Lung (tissue), 12 donors: ENCODE data around the gene GALP. TPM values are rescaled to one million over a fixed set of nuclear protein-coding genes. Genes with fewer than 3 reads are reported as not detected.
"Not testable (repeated sequence)": the region's sequence is repeated elsewhere in the genome, so short reads cannot be mapped to it uniquely, and the experiment has no call there.

Experiments
- ATAC-seq: fragments of 200-7000 bp; cut with Tn5 transposase; one replicate; pipeline ENCODE4 v1.9.1; 2020; ENCODE audit warnings: moderate number of reproducible peaks; ENCODE audit not compliant: insufficient read depth, low FRiP score
- DNase-seq, 3 donors: peaks; one replicate each; pipeline ENCODE4 v3.0.0-alpha.2; 2013 to 2017
- H3K27ac ChIP-seq, 2 donors: one replicate each; pipeline ENCODE4 v1.5.1; 2013; ENCODE audit warnings: mild to moderate bottlenecking in 2 of 2, moderate library complexity in 2 of 2, control low read depth in 1 of 2, inconsistent platforms in 1 of 2, low read depth in 1 of 2, low read length in 1 of 2
- H3K27me3 ChIP-seq, 3 donors: one replicate each; pipeline ENCODE4 v1.5.1; 2013; ENCODE audit warnings: low read length in 2 of 3; ENCODE audit not compliant: control insufficient read depth in 3 of 3, insufficient read depth in 3 of 3
- H3K36me3 ChIP-seq, 4 donors: one replicate each; pipeline ENCODE4 v1.5.1; 2013; ENCODE audit warnings: low read length in 4 of 4, mild to moderate bottlenecking in 1 of 4, moderate library complexity in 1 of 4; ENCODE audit not compliant: control insufficient read depth in 4 of 4, insufficient read depth in 4 of 4
- H3K4me1 ChIP-seq, 5 donors: one replicate each; pipeline ENCODE4 v1.5.1; 2013; ENCODE audit warnings: low read length in 5 of 5, mild to moderate bottlenecking in 2 of 5, moderate library complexity in 1 of 5; ENCODE audit not compliant: control insufficient read depth in 5 of 5, insufficient read depth in 5 of 5
- H3K4me3 ChIP-seq: one replicate; pipeline ENCODE4 v1.5.1; 2013; ENCODE audit warnings: mild to moderate bottlenecking, control low read depth, moderate library complexity
- H3K9ac ChIP-seq, 2 donors: one replicate each; pipeline ENCODE4 v1.5.1; 2013; ENCODE audit warnings: low read length in 2 of 2, control low read depth in 1 of 2; ENCODE audit not compliant: insufficient read depth in 1 of 2
- H3K9me3 ChIP-seq, 4 donors: one replicate each; pipeline ENCODE4 v1.5.1; 2013; ENCODE audit warnings: low read length in 3 of 4, mild to moderate bottlenecking in 1 of 4, moderate library complexity in 1 of 4; ENCODE audit not compliant: control insufficient read depth in 4 of 4, insufficient read depth in 3 of 4
- WGBS, 2 donors: extraction: QIAGEN DNeasy Blood & Tissue Kit; methylation state at CpG; one replicate each; pipeline ENCODE4 v1.1.7; 2013; 5-methylcytosine and 5-hydroxymethylcytosine counted together
- polyA plus RNA-seq, 2 donors: library from polyadenylated mRNA; stranded (reverse); fragments of 200-250 nt; gene quantifications; one replicate each; pipeline ENCODE4 v1.2.1, GENCODE V29; 2013
- total RNA-seq, 2 donors: library from RNA; depleted of rRNA in 1 of 2; stranded (reverse); fragments of >200 nt in 1 of 2; gene quantifications; one replicate each; pipeline ENCODE4 v1.2.1, GENCODE V29; 2014 to 2021
- TF ChIP-seq, protein P1 (sequence below): IDR thresholded peaks from 2 replicates; pipeline ENCODE4 v1.5.1; 2012; ENCODE audit warnings: mild to moderate bottlenecking; ENCODE audit errors: control extremely low read depth, extremely low read depth
- donor health status: control.
- donor health status: control.
- donor health status: Bipolar disorder and iron deficiency.
- donor health status: healthy.
- donor health status: DM: yes; HTN: yes; CAD: no.

The GALP gene
- total and polyA plus RNA-seq, 4 donors: not detected

- Histone ChIP-seq H3K27ac (no peak within 1 kb of the TSS), H3K4me3 (no peak within 1 kb of the TSS), H3K9me3 (no peaks in the 10 kb centered on the region), H3K9ac (no peak within 1 kb of the TSS), H3K4me1 (no peaks in the 10 kb centered on the region), H3K36me3 (no peaks in the 10 kb centered on the region), H3K27me3 (no peaks in the 10 kb centered on the region)
- ATAC-seq: no peak
- WGBS, 2 donors: 59 to 77% methylated on average over 3 of the region's 3 CpGs
- TF ChIP-seq, protein P1, sequence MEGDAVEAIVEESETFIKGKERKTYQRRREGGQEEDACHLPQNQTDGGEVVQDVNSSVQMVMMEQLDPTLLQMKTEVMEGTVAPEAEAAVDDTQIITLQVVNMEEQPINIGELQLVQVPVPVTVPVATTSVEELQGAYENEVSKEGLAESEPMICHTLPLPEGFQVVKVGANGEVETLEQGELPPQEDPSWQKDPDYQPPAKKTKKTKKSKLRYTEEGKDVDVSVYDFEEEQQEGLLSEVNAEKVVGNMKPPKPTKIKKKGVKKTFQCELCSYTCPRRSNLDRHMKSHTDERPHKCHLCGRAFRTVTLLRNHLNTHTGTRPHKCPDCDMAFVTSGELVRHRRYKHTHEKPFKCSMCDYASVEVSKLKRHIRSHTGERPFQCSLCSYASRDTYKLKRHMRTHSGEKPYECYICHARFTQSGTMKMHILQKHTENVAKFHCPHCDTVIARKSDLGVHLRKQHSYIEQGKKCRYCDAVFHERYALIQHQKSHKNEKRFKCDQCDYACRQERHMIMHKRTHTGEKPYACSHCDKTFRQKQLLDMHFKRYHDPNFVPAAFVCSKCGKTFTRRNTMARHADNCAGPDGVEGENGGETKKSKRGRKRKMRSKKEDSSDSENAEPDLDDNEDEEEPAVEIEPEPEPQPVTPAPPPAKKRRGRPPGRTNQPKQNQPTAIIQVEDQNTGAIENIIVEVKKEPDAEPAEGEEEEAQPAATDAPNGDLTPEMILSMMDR: no peak
- no peak for DNase-seq
Measured at GRCh38 chr19:56201973-56202372, 26.2 kb downstream of the GALP start, which contains the start of gene ZSCAN5C. Gene ZSCAN5C (plus strand): TSS chr19:56202273. CDS start chr19:56205914, 3,641 bp downstream.

DNA sequence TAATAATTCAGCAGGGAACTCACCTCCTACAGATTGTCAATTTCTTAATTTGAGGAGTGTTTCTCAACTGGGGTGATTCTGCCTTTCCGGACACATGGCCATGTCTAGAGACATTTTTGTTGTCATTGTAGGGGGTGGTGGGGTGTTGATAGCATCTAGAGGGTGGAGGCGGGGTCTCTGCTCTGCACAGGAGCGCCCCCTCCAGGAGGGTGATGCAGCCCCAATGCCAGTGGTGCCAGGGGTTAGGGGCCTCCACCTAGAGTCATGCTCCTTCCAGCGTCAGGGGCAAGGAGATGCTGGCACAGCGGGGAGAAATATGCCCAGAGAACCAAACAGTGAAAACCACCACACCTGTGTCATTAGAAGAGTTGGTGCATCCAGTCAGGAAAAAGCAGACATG, 31.8 kb downstream of the GALP start:
- H3K27ac ChIP-seq, H3K9ac ChIP-seq, H3K4me1 ChIP-seq, H3K36me3 ChIP-seq, H3K9me3 ChIP-seq, H3K4me3 ChIP-seq, DNase-seq, H3K27me3 ChIP-seq, ATAC-seq: not testable (repeated sequence)
- 80 to 85% methylated on average over 4 to 5 of the region's 5 CpGs for WGBS, 2 donors

DNA sequence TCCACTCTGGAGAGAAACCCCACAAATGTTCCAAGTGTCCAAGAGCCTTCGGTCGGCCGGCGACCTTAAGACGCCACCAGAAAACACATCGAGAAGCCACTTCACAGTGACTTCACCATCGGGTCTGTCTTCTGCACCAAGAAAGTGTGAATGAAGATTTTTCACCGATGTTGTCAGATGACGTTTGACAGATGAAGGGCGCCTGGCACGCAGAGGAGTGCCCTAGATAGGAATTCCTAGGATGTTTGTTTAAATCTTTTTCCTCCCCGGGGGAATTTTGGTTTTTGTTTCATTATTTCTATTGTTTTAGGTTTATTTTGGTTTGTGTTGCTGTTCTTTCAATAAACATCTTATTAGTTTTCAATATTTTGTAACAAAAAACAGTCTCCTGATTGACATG, 33.3 kb downstream of the GALP start:
- no peaks in the 10 kb centered on the region for H3K27me3 ChIP-seq
- H3K27ac ChIP-seq: no peak overlapping the region
- H3K4me1 ChIP-seq: no peaks in the 10 kb centered on the region
- no peaks in the 10 kb centered on the region for H3K36me3 ChIP-seq
- no peak overlapping the region for H3K9ac ChIP-seq
- H3K9me3 ChIP-seq: peaks cover 0 to 3% (median 0%) of the 10 kb centered on the region in 4 donors
- H3K4me3 ChIP-seq: no peak overlapping the region
- TF ChIP-seq, protein P1: no peak
- no peak for ATAC-seq
- no peak for DNase-seq
- 68 to 75% methylated on average over 12 of the region's 12 CpGs for WGBS, 2 donors

DNA sequence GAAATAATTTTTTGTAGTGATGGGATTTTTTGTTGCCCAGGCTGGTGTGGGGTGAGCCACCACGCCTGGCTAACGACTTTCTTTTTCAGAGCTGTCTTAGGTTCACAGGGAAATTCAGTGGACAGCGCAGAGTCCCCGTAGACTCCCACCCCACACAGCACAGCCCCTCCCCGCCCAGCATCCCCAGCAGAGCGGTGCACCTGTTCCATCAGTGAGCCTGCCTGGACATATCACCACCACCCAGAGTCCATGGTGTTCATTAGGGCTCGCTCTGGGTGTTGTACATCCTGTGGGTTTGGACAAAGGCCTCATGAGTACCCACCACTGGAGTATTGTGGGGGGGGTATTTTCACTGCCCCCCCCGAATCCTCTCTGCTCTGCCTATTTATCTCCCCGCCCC, 34.2 kb downstream of the GALP start:
- H3K9me3 ChIP-seq, ATAC-seq, H3K27me3 ChIP-seq, H3K9ac ChIP-seq, DNase-seq, H3K4me3 ChIP-seq, H3K36me3 ChIP-seq, H3K4me1 ChIP-seq, H3K27ac ChIP-seq: not testable (repeated sequence)
- 94% methylated on average over 9 of the region's 9 CpGs for WGBS, 2 donors

DNA sequence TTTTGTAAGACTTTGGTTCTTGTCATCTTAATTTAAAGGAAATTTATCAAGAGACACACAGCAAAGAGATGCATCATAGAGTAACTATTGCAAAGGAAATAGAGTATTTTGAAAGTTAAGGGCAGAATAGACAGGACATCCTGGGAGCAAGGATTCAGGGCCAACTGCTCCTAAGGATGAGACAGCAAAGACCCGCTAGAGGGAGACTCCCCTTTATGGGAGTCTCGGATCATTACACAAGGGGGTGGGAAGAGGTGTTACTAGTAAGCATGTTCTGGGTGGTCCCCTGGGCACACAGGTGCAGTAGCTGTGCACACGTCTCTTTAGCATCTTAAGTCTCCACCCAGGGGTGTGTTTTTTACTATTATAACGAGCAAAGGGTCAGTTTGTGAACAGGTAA, 35.9 kb downstream of the GALP start:
- no peaks in the 10 kb centered on the region for H3K36me3 ChIP-seq
- H3K27ac ChIP-seq: no peak overlapping the region
- WGBS, 2 donors: 71 to 82% methylated on average over 4 of the region's 4 CpGs
- no peak overlapping the region for H3K9ac ChIP-seq
- DNase-seq: no peak
- no peaks in the 10 kb centered on the region for H3K4me1 ChIP-seq
- H3K27me3 ChIP-seq: no peaks in the 10 kb centered on the region
- no peak overlapping the region for H3K4me3 ChIP-seq
- ATAC-seq: no peak
- TF ChIP-seq, protein P1: no peak
- peaks cover 0 to 3% (median 0%) of the 10 kb centered on the region in 4 donors for H3K9me3 ChIP-seq
